Stimulated activated CD4-positive, alpha-beta T cell treated with anti-CD3 and anti-CD28 coated beads, Interleukin-2, amount 100 ng/mL, for 4 hours (primary cell): ENCODE measurements around the gene TRPM4.
"Not testable (repeated sequence)": the region's sequence is repeated elsewhere in the genome, so short reads cannot be mapped to it uniquely, and the experiment has no call there.

Experiments used
- DNase-seq: peaks from one replicate; pipeline ENCODE4 v3.0.0-alpha.2; 2020; ENCODE audit warnings: low read depth

The TRPM4 gene

DNA sequence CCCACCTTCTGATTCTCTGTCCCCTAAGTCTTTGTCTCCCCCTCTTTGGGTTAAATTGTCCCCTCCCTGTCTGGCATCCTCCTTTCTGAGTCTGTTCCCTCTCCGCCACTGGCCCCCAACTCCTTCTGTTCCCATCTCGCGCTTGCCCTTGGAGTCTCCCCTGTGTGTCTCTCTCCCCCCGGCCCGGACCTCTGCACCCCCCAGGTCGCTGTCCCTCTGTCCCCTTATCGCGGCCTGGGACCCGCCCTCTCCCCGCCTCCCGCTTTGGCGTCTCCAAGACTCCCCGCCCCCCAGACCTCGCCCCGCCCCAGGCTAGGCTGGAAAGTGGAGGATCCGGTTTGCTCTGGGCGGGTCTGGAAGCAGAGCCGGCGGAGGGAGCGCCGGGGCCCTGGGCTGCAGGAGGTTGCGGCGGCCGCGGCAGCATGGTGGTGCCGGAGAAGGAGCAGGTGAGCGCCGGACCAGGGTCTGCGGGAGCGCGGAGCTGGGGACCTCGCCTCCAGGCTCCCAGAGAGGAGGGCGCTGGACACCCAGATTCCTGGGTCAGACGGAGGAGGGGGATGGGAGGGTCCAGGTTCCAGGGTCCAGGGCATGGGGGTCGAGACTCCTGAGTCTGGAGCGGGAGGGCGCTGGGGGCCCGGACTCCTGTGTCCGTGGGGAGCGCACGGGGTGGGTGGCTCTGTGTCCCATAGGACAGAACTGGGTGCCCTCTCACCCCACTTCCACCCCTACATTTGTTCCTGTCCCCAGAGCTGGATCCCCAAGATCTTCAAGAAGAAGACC lies at the start of gene TRPM4:
Gene TRPM4 (plus strand): TSS at position 348 of the 780 bp plus-strand sequence. CDS start 75 bp downstream, at position 423.
- DNase-seq: no peak

DNA sequence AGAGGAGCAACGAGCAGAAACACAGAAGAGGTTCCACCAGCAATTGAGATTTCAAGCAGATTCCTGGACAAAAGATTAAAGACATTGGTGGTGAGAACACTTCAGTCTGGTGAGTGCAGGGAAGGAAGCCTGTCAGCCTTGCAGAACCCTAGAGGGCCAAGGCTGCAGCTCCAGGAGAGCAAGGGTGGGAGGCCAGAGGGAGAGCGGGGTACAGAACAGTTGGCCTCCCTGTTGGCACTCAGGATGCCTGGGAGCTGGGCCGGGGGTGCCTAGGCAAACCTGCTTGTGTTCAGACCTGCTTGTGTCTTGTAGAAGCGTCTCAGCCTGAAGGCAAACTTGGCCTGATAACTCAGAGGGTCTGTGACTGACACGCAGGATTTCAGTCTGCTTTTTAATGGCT lies 48.5 kb upstream of the TRPM4 start:
- no peak for DNase-seq

GRCh38 chr19:49109569-49110233 lies 47.9 kb upstream of the TRPM4 start:
- DNase-seq: no peak

GRCh38 chr19:49110567-49110966 lies 47.0 kb upstream of the TRPM4 start:
- DNase-seq: no peak

GRCh38 chr19:49111218-49111998 lies 46.2 kb upstream of the TRPM4 start:
- DNase-seq: no peak

GRCh38 chr19:49113762-49114629 lies 43.6 kb upstream of the TRPM4 start, which contains the start of gene LIN7B:
LIN7B (plus strand) TSS chr19:49114370; CDS start chr19:49114405, 35 bp downstream.
- peak; percentile 57 for DNase-seq

- DNase-seq: peak; percentile 43
Measured at GRCh38 chr19:49114630-49115363, 42.8 kb upstream of the TRPM4 start.

DNA sequence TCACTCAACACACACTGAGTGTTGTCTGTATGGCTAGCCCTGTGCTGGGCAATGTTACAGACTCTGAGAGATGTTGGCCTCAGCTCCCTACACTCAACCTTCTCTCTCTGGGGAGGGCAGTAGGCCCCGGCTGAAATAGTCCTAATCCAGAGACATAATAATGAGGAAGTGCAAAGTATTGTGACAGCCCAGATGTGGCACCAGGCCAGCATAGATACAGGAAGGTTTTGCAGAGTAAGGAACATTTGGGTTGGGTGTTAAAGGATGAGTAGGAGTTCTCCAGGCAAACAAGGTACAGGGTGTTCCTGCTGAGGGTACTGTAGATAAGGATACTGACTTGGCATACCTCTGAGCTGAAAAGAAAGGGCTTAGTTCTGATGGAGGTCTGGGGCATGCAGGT lies 41.0 kb upstream of the TRPM4 start:
- no peak for DNase-seq

DNA sequence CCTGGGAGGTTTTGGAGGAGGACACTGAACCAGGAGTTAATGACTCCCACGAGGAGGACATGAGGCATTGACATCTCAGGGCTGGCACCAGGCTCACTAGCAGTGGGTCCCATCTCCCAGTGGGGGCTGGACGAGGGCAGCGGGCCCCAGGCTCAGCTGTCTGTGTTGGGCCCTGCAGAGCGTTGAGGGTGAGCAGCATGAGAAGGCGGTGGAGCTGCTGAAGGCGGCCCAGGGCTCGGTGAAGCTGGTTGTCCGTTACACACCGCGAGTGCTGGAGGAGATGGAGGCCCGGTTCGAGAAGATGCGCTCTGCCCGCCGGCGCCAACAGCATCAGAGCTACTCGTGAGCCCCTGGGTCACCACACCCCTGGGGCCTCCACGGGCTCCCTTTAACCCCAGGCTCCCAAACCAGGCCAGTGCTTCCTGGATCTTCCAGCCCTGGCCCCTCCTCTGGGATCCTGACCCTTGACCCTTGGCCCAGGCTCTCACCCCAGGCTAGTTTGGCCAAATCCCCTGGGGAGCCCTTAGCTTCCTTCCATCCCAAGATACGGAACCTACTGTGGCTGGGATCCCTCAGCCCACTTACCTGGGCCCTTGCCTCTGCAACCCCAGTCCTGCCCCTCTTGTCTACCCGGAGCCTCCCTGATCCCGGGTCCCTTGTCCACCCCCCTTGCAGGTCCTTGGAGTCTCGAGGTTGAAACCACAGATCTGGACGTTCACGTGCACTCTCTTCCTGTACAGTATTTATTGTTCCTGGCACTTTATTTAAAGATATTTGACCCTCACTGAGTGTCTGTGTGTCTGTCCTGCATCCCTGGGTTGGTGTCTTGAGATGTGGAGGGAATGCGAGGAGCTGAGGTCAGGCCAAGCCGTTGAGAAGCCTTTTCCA lies 39.7 kb upstream of the TRPM4 start:
- DNase-seq: no peak

- DNase-seq: peak; percentile 93
Measured at GRCh38 chr19:49118565-49119410, 38.8 kb upstream of the TRPM4 start, which contains the start of gene C19orf73. C19orf73 (minus strand) TSS chr19:49119143; CDS start chr19:49119022, 121 bp downstream.

- no peak for DNase-seq
Measured at GRCh38 chr19:49119411-49120324, 37.9 kb upstream of the TRPM4 start, which contains the start of gene PPFIA3. PPFIA3 (plus strand) TSS chr19:49119544; CDS start chr19:49127874, 8,330 bp downstream.

DNA sequence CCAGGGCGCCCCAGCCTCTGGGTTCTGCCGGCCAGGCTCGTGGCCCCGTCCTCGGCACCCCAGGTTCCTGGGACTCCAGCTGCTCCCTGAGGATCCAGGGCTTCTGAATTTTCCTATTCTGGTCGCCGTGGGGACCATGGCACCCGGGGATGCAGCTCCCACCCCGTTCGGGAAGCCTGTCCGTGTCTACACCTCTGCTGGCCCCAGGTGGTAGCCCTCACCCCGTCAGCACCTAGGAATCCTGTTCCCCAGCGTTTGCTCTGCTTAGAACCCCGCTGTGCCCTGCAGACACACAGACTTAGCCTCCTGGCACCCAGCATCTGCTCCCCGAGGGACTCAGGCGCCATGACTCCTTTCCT lies 37.3 kb upstream of the TRPM4 start:
- no peak for DNase-seq

DNA sequence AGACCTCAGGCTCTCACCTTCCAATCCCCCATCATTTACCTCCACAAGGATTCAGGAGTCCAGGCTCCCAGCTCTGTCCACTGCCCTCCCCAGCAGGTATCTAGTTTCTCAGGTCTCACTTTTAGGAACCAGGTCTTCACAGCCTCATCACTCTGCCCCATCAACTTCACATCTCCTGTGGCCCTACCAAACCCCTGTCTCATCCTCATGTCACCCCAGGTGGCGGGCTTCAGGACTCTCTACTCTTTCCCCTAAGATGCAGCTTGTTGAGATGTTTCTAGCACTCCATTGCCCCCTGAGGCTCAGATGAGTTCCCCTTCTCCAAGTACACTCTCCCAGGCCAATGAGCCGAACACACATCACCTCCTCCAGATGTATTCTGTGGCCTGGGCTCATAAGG lies 36.7 kb upstream of the TRPM4 start:
- DNase-seq: no peak

DNA sequence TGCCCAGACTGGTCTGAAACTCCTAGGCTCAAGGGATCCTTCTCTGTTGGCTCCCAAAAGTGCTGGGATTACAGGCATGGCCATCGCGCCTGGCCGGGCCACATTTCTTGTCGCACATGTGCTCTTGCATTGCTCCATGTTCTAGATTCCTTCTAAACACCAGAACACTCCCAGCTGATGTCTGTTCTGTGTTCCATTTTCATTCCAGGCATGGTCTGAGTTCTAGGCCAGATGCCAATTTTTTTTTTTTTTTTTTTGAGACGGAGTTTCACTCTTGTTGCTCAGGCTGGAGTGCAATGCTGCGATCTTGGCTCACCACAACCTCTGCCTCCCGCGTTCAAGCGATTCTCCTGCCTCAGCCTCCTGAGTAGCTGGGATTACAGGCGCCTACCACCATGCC lies 35.8 kb upstream of the TRPM4 start:
- DNase-seq: not testable (repeated sequence)

DNA sequence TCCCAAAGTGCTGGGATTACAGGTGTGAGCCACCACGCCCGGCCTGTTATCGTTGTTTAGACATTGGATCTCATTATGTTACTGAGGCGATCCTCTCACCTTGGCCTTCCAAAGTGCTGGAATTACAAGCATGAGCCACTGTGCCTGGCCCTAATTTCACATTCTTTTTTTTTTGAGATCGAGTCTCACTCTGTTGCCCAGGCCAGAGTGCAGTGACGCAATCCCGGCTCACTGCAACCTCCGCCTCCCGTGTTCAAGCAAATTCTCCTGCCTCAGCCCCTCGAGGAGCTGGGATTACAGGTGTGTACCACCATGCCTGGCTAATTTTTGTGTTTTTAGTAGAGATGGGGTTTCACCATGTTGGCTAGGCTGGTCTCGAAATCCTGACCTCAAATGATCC lies 34.3 kb upstream of the TRPM4 start:
- not testable (repeated sequence) for DNase-seq

- DNase-seq: no peak
Measured at GRCh38 chr19:49125025-49125731, 32.4 kb upstream of the TRPM4 start.

GRCh38 chr19:49126575-49126974 lies 31.0 kb upstream of the TRPM4 start:
- DNase-seq: no peak
